ENCODE measurements around the gene GABBR2.

DNA sequence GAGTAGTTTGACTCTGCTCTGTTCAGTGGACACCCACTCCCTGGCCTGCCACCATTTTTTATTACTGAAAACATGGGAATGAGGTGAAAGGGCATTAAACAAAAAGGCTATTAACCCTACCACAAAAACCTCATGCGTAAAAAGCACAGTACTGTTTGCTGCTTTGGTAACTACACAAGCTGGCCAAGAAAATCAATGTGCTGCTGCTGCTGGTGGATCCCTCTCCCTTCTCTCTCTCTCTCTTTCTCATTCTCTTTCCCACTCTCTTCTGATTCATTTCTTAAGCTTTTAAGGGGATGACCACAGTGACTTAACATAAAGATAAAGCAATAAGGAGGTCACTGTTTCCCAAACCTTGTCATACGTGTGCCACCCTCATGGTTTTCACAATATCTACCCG is 270.1 kb downstream of the GABBR2 start:
- no peak for TF ChIP-seq POLR2A (IDR thresholded peaks at IDR 0.05)
- TF ChIP-seq, protein P1, sequence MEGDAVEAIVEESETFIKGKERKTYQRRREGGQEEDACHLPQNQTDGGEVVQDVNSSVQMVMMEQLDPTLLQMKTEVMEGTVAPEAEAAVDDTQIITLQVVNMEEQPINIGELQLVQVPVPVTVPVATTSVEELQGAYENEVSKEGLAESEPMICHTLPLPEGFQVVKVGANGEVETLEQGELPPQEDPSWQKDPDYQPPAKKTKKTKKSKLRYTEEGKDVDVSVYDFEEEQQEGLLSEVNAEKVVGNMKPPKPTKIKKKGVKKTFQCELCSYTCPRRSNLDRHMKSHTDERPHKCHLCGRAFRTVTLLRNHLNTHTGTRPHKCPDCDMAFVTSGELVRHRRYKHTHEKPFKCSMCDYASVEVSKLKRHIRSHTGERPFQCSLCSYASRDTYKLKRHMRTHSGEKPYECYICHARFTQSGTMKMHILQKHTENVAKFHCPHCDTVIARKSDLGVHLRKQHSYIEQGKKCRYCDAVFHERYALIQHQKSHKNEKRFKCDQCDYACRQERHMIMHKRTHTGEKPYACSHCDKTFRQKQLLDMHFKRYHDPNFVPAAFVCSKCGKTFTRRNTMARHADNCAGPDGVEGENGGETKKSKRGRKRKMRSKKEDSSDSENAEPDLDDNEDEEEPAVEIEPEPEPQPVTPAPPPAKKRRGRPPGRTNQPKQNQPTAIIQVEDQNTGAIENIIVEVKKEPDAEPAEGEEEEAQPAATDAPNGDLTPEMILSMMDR (IDR thresholded peaks at IDR 0.05), result no peak

Measured in breast epithelium (tissue), 3 donors.